Measurements from ENCODE around the gene CCDC117.

DNA sequence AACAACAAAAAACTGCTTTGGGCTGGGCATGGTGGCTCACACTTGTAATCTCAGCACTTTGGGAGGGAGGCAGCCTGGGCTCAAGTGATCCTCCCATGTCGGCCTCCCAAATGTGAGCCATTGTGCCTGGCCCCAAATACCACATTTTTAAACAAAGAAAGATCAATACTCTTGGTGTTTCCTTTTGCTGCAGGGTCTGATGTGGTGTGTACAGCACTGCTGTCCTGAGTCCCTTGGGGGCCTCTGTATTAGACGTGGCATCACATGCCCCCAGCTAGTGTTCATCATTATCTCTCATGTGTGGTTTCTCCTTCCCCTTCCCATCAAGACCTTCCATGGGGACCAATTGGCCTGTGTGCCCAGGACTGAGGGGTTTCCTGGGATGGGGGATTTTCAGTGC, 48.4 kb downstream of the CCDC117 start:
- TF ChIP-seq CTCF (IDR thresholded peaks at IDR 0.05) (no peak), POLR2A (IDR thresholded peaks at IDR 0.05) (no peak), EP300 (IDR thresholded peaks at IDR 0.05) (no peak), POLR2AphosphoS5 (IDR thresholded peaks at IDR 0.05) (no peak)
